Neuronal stem cell (in vitro differentiated cells): Measurements from ENCODE around the gene LRRC61.
A peak's percentile ranks its signal among the peaks of the same experiment; 100 is the strongest.
"Not testable (repeated sequence)": the region's sequence is repeated elsewhere in the genome, so short reads cannot be mapped to it uniquely, and the experiment has no call there.

Experiments used
- DNase-seq: peaks from one replicate; pipeline ENCODE4 v3.0.0-alpha.2; 2013; ENCODE audit warnings: low spot score
- H2AFZ ChIP-seq: one replicate; pipeline ENCODE4 v1.6.1; 2013; ENCODE audit warnings: mild to moderate bottlenecking, low read length, inconsistent platforms
- H2AK5ac ChIP-seq: 2 replicates; pipeline ENCODE4 v1.6.1; 2013; ENCODE audit warnings: low read depth, mild to moderate bottlenecking, inconsistent platforms, low read length, moderate library complexity, mixed read lengths
- H2BK120ac ChIP-seq: 2 replicates; pipeline ENCODE4 v1.6.1; 2013; ENCODE audit warnings: low read depth, mild to moderate bottlenecking, inconsistent platforms, low read length, moderate library complexity, mixed read lengths
- H2BK12ac ChIP-seq: one replicate; pipeline ENCODE4 v1.6.1; 2013; ENCODE audit warnings: low read length, inconsistent platforms
- H2BK15ac ChIP-seq: 2 replicates; pipeline ENCODE4 v1.6.1; 2013; ENCODE audit warnings: mild to moderate bottlenecking, low read length, inconsistent platforms, mixed read lengths
- H2BK5ac ChIP-seq: one replicate; pipeline ENCODE4 v1.6.1; 2013; ENCODE audit warnings: inconsistent platforms, mild to moderate bottlenecking, low read length, moderate library complexity
- H3K14ac ChIP-seq: one replicate; pipeline ENCODE4 v1.6.1; 2013; ENCODE audit warnings: low read length, inconsistent platforms
- H3K18ac ChIP-seq: 2 replicates; pipeline ENCODE4 v1.6.1; 2013; ENCODE audit warnings: low read length, inconsistent platforms
- H3K23ac ChIP-seq: 2 replicates; pipeline ENCODE4 v1.6.1; 2013; ENCODE audit warnings: low read depth, mild to moderate bottlenecking, mixed read lengths, low read length, inconsistent platforms; ENCODE audit not compliant: poor library complexity
- H3K27ac ChIP-seq: replicated peaks from 3 replicates; pipeline ENCODE4 v1.5.1; 2013; ENCODE audit warnings: low read length, inconsistent platforms
- H3K27me3 ChIP-seq, 3 experiments: 2 replicates each; pipeline ENCODE4 v1.6.1; 2013; ENCODE audit warnings: low read length in 3 of 3, mild to moderate bottlenecking in 2 of 3, inconsistent platforms in 1 of 3, low read depth in 1 of 3, mixed read lengths in 1 of 3, moderate library complexity in 1 of 3; ENCODE audit not compliant: control insufficient read depth in 3 of 3, insufficient read depth in 3 of 3
- H3K36me3 ChIP-seq, 2 donors: replicated peaks in 1 of 2; 2 replicates each; pipeline ENCODE4 v1.6.1; 2013; ENCODE audit warnings: low read length in 2 of 2; ENCODE audit not compliant: control insufficient read depth in 2 of 2, insufficient read depth in 2 of 2
- H3K4ac ChIP-seq: 2 replicates; pipeline ENCODE4 v1.6.1; 2013; ENCODE audit warnings: inconsistent platforms, mild to moderate bottlenecking, low read length, moderate library complexity
- H3K4me1 ChIP-seq, 2 donors: 1 replicate in 1 of 2; 2 replicates in 1 of 2; pipeline ENCODE4 v1.6.1; 2013; ENCODE audit warnings: low read length in 2 of 2, low read depth in 1 of 2; ENCODE audit not compliant: control insufficient read depth in 2 of 2, insufficient read depth in 1 of 2
- H3K4me2 ChIP-seq: one replicate; pipeline ENCODE4 v1.6.1; 2013; ENCODE audit warnings: mild to moderate bottlenecking, low read length, inconsistent platforms; ENCODE audit not compliant: insufficient read depth, poor library complexity, severe bottlenecking
- H3K4me3 ChIP-seq, 2 donors: 2 replicates each; pipeline ENCODE4 v1.5.1; 2013; ENCODE audit warnings: low read length in 2 of 2, mild to moderate bottlenecking in 2 of 2, inconsistent platforms in 1 of 2, moderate library complexity in 1 of 2
- H3K79me1 ChIP-seq: one replicate; pipeline ENCODE4 v1.6.1; 2013; ENCODE audit warnings: low read depth, mild to moderate bottlenecking, inconsistent platforms, low read length, moderate library complexity
- H3K9ac ChIP-seq: one replicate; pipeline ENCODE4 v1.6.1; 2013; ENCODE audit warnings: mild to moderate bottlenecking, low read depth, low read length, inconsistent platforms; ENCODE audit not compliant: poor library complexity
- H3K9me3 ChIP-seq, 2 donors: replicated peaks in 1 of 2; 2 replicates each; pipeline versions ENCODE3 to v1.6.1; 2013; ENCODE audit warnings: low read length in 2 of 2, mild to moderate bottlenecking in 2 of 2, inconsistent platforms in 1 of 2, low read depth in 1 of 2, mixed read lengths in 1 of 2, moderate library complexity in 1 of 2; ENCODE audit not compliant: control insufficient read depth in 2 of 2, insufficient read depth in 1 of 2
- H4K8ac ChIP-seq: one replicate; pipeline ENCODE4 v1.6.1; 2013; ENCODE audit warnings: low read depth, mild to moderate bottlenecking, inconsistent platforms, low read length, moderate library complexity
- H4K91ac ChIP-seq: one replicate; pipeline ENCODE4 v1.6.1; 2013; ENCODE audit warnings: low read length, low read depth, mild to moderate bottlenecking, inconsistent platforms; ENCODE audit not compliant: poor library complexity
- WGBS, 2 donors: extraction: QIAGEN DNeasy Blood & Tissue Kit; methylation state at CpG; one replicate each; pipeline ENCODE4 v1.1.7; 2013; ENCODE audit warnings: missing lambda C conversion rate in 2 of 2, mixed read lengths in 1 of 2; ENCODE audit not compliant: insufficient read length in 2 of 2, insufficient replicate concordance in 1 of 2; ENCODE audit errors: extremely low coverage in 2 of 2; 5-methylcytosine and 5-hydroxymethylcytosine counted together

Gene LRRC61

GRCh38 chr7:150384406-150385301, 61.5 kb downstream of the LRRC61 start:
- Histone ChIP-seq H3K4me3 (peak overlapping the region; percentile 1 to 22), H3K23ac (peak overlapping the region; percentile 61), H3K9me3 (no peaks in the 10 kb centered on the region), H3K36me3 (peaks cover 9 to 34% of the 10 kb centered on the region in 2 donors), H2BK15ac (peak overlapping the region; percentile 98), H4K91ac (peak overlapping the region; percentile 99), H3K14ac (peak overlapping the region; percentile 98), H2AK5ac (peak overlapping the region; percentile 99), H3K9ac (peak overlapping the region; percentile 85), H3K27ac (peak overlapping the region; percentile 96), H3K27me3 (no peaks in the 10 kb centered on the region), H2AFZ (no peak overlapping the region), H3K4me2 (peak overlapping the region; percentile 45), H2BK5ac (peak overlapping the region; percentile 99), H2BK12ac (peak overlapping the region; percentile 99), H3K4ac (peak overlapping the region; percentile 99), H2BK120ac (peak overlapping the region; percentile 100), H4K8ac (peak overlapping the region; percentile 87), H3K79me1 (peaks cover 9% of the 10 kb centered on the region), H3K4me1 (peaks cover 56 to 62% of the 10 kb centered on the region in 2 donors), H3K18ac (peak overlapping the region; percentile 100)
- no CpG with 5 or more reads among the region's 15 CpGs for WGBS, 2 donors
- no peak for DNase-seq

DNA sequence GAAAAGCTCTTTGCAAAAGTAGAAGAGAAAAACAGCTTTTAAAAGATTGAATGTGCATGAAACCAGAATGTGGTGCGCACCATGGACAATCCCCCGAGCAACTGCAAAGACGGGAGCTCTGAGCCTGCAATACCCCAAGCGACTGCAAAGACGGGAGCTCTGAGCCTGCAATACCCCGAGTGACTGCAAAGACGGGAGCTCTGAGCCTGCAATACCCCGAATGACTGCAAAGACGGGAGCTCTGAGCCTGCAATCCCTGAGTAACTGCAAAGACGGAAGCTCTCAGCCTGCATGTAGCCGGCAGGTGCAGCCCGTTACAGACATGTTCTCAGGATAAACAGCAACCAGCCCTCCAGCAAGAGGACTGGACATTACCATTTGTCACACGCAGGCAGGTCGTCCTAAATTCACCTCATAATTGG, 62.2 kb downstream of the LRRC61 start:
- Histone ChIP-seq H2BK120ac (peak overlapping the region; percentile 100), H2BK5ac (peak overlapping the region; percentile 99), H2AK5ac (peak overlapping the region; percentile 99), H3K9ac (no peak overlapping the region), H3K27me3 (no peaks in the 10 kb centered on the region), H3K23ac (no peak overlapping the region), H2AFZ (no peak overlapping the region), H3K9me3 (no peaks in the 10 kb centered on the region), H3K14ac (no peak overlapping the region), H3K4me3 (no peak overlapping the region), H4K91ac (no peak overlapping the region), H2BK12ac (no peak overlapping the region), H2BK15ac (peak overlapping the region; percentile 98), H3K79me1 (peaks cover 7% of the 10 kb centered on the region), H3K4me2 (no peak overlapping the region), H3K36me3 (peaks cover 12 to 40% of the 10 kb centered on the region in 2 donors), H3K27ac (peak overlapping the region; percentile 96), H3K4ac (no peak overlapping the region), H4K8ac (no peak overlapping the region), H3K4me1 (peaks cover 54 to 60% of the 10 kb centered on the region in 2 donors), H3K18ac (peak overlapping the region; percentile 58)
- WGBS, 2 donors: no CpG with 5 or more reads among the region's 14 CpGs
- DNase-seq: no peak

DNA sequence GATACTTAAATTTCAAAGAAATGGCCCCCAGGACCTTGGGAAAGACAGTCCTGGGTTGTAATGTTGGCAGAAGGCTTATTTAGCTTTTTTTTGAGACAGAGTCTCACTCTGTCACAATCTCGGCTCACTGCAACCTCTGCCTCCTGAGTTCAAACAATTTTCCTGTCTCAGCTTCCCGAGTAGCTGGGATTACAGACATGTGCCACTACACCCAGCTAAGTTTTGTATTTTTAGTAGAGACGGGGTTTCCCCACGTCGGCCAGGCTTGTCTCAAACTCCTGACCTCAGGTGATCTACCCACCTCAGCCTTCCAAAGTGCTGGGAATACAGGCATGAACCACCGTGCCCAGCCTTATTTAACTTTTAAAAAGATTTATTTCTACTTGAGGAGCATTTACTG, 62.7 kb downstream of the LRRC61 start:
- not testable (repeated sequence) for H3K23ac ChIP-seq, DNase-seq, H3K79me1 ChIP-seq, H3K9me3 ChIP-seq, H3K4ac ChIP-seq, H3K27me3 ChIP-seq, H4K8ac ChIP-seq, H4K91ac ChIP-seq, H2BK5ac ChIP-seq, H2AK5ac ChIP-seq, H2BK120ac ChIP-seq, H3K14ac ChIP-seq, H3K4me3 ChIP-seq, H2BK15ac ChIP-seq, H2AFZ ChIP-seq, H3K18ac ChIP-seq, H3K9ac ChIP-seq, H3K4me2 ChIP-seq, H2BK12ac ChIP-seq
- no CpG with 5 or more reads among the region's 6 CpGs for WGBS, 2 donors
- Histone ChIP-seq H3K36me3 (peaks cover 14 to 46% of the 10 kb centered on the region in 2 donors), H3K4me1 (peaks cover 48 to 54% of the 10 kb centered on the region in 2 donors), H3K27ac (peak overlapping the region; percentile 96)
